HUES48 (cell line): ENCODE results near the gene AANAT.

Source experiments
- H3K27ac ChIP-seq: one replicate; pipeline ENCODE4 v1.7.0; 2013; ENCODE audit warnings: low read depth, low read length, inconsistent platforms
- H3K27me3 ChIP-seq: 2 replicates; pipeline ENCODE4 v1.6.1; 2013; ENCODE audit warnings: mild to moderate bottlenecking, low read length; ENCODE audit not compliant: control insufficient read depth, insufficient read depth
- H3K36me3 ChIP-seq: 2 replicates; pipeline ENCODE4 v1.6.1; 2013; ENCODE audit warnings: low read length; ENCODE audit not compliant: control insufficient read depth, insufficient read depth
- H3K4me1 ChIP-seq: 2 replicates; pipeline ENCODE4 v1.6.1; 2013; ENCODE audit warnings: mild to moderate bottlenecking, low read length; ENCODE audit not compliant: control insufficient read depth, insufficient read depth
- H3K4me3 ChIP-seq: 2 replicates; pipeline ENCODE4 v1.5.1; 2013; ENCODE audit warnings: mild to moderate bottlenecking, low read depth, low read length
- H3K9ac ChIP-seq: 2 replicates; pipeline ENCODE4 v1.6.1; 2013; ENCODE audit warnings: mild to moderate bottlenecking, low read depth, low read length, moderate library complexity
- H3K9me3 ChIP-seq: 2 replicates; pipeline ENCODE4 v1.6.1; 2013; ENCODE audit warnings: low read length; ENCODE audit not compliant: control insufficient read depth, insufficient read depth

Gene AANAT

GRCh38 chr17:76467366-76467765, at the start of gene AANAT:
Gene AANAT (plus strand): TSS chr17:76467603. CDS start chr17:76468747, 1,144 bp downstream.
- Histone ChIP-seq H3K9me3 (no peaks in the 10 kb centered on the region), H3K27me3 (no peaks in the 10 kb centered on the region), H3K27ac (peak within 1 kb of the TSS; percentile 61), H3K9ac (no peak within 1 kb of the TSS), H3K36me3 (peaks cover 13% of the 10 kb centered on the region; the same call in 1 of the 2 replicates), H3K4me1 (peaks cover 6% of the 10 kb centered on the region; the same call in 1 of the 2 replicates), H3K4me3 (no peak within 1 kb of the TSS)

GRCh38 chr17:76419576-76420260, 47.7 kb upstream of the AANAT start:
- Histone ChIP-seq H3K27me3 (no peaks in the 10 kb centered on the region), H3K9me3 (no peaks in the 10 kb centered on the region), H3K4me3 (no peak overlapping the region), H3K9ac (no peak overlapping the region), H3K36me3 (peaks cover 16% of the 10 kb centered on the region; the same call in 1 of the 2 replicates), H3K4me1 (peaks cover 3% of the 10 kb centered on the region; the same call in 1 of the 2 replicates), H3K27ac (no peak overlapping the region)

GRCh38 chr17:76420356-76421043, 46.9 kb upstream of the AANAT start:
- Histone ChIP-seq H3K4me3 (no peak overlapping the region), H3K27me3 (no peaks in the 10 kb centered on the region), H3K4me1 (no peaks in the 10 kb centered on the region), H3K9ac (no peak overlapping the region), H3K9me3 (no peaks in the 10 kb centered on the region), H3K36me3 (peaks cover 16% of the 10 kb centered on the region; the same call in 1 of the 2 replicates), H3K27ac (no peak overlapping the region)

GRCh38 chr17:76421044-76421407, 46.4 kb upstream of the AANAT start:
- no peaks in the 10 kb centered on the region for H3K9me3 ChIP-seq
- no peak overlapping the region for H3K27ac ChIP-seq
- no peaks in the 10 kb centered on the region for H3K4me1 ChIP-seq
- no peak overlapping the region for H3K4me3 ChIP-seq
- peaks cover 13% of the 10 kb centered on the region; the same call in 1 of the 2 replicates for H3K36me3 ChIP-seq
- H3K9ac ChIP-seq = no peak overlapping the region
- H3K27me3 ChIP-seq = no peaks in the 10 kb centered on the region

- Histone ChIP-seq H3K4me1 (no peaks in the 10 kb centered on the region), H3K9ac (no peak overlapping the region), H3K27ac (no peak overlapping the region), H3K9me3 (no peaks in the 10 kb centered on the region), H3K27me3 (no peaks in the 10 kb centered on the region), H3K36me3 (0 out of 2 replicates have a peak, but pooled peaks cover 4% of the 10 kb centered on the region), H3K4me3 (no peak overlapping the region)
Observed at GRCh38 chr17:76422406-76422805, 45.0 kb upstream of the AANAT start.

GRCh38 chr17:76422860-76423259, 44.5 kb upstream of the AANAT start:
- Histone ChIP-seq H3K4me1 (no peaks in the 10 kb centered on the region), H3K27me3 (no peaks in the 10 kb centered on the region)

GRCh38 chr17:76426853-76427252, 40.5 kb upstream of the AANAT start:
- Histone ChIP-seq H3K4me3 (no peak overlapping the region), H3K4me1 (peaks cover 19% of the 10 kb centered on the region), H3K27ac (no peak overlapping the region), H3K9me3 (no peaks in the 10 kb centered on the region), H3K27me3 (no peaks in the 10 kb centered on the region), H3K9ac (no peak overlapping the region), H3K36me3 (peaks cover 3% of the 10 kb centered on the region; the same call in 1 of the 2 replicates)

More at GRCh38 chr17:76422860-76423259, 44.5 kb upstream of the AANAT start:
- Histone ChIP-seq H3K9me3 (no peaks in the 10 kb centered on the region), H3K9ac (no peak overlapping the region), H3K4me3 (no peak overlapping the region), H3K27ac (no peak overlapping the region), H3K36me3 (no peaks in the 10 kb centered on the region)

GRCh38 chr17:76427501-76428231, 39.7 kb upstream of the AANAT start:
- Histone ChIP-seq H3K9ac (no peak overlapping the region), H3K4me1 (peaks cover 25% of the 10 kb centered on the region), H3K4me3 (no peak overlapping the region), H3K36me3 (peaks cover 3% of the 10 kb centered on the region; the same call in 1 of the 2 replicates), H3K27ac (no peak overlapping the region), H3K27me3 (no peaks in the 10 kb centered on the region), H3K9me3 (no peaks in the 10 kb centered on the region)

- no peak overlapping the region for H3K27ac ChIP-seq
- no peaks in the 10 kb centered on the region for H3K9me3 ChIP-seq
- H3K36me3 ChIP-seq = peaks cover 3% of the 10 kb centered on the region; the same call in 1 of the 2 replicates
- H3K4me1 ChIP-seq = peaks cover 25% of the 10 kb centered on the region
- H3K9ac ChIP-seq = no peak overlapping the region
- no peak overlapping the region for H3K4me3 ChIP-seq
- no peaks in the 10 kb centered on the region for H3K27me3 ChIP-seq
Observed at GRCh38 chr17:76428511-76428910, 38.9 kb upstream of the AANAT start.

GRCh38 chr17:76431509-76431908, 35.9 kb upstream of the AANAT start:
- H3K9ac ChIP-seq = no peak overlapping the region
- peaks cover 7% of the 10 kb centered on the region for H3K36me3 ChIP-seq
- peaks cover 25% of the 10 kb centered on the region for H3K4me1 ChIP-seq
- H3K9me3 ChIP-seq = no peaks in the 10 kb centered on the region
- H3K4me3 ChIP-seq = no peak overlapping the region
- no peaks in the 10 kb centered on the region for H3K27me3 ChIP-seq
- H3K27ac ChIP-seq = no peak overlapping the region
